ENCODE measurements around the gene UBR1.
"Not testable (repeated sequence)": the region's sequence is repeated elsewhere in the genome, so short reads cannot be mapped to it uniquely, and the experiment has no call there.

The UBR1 gene

GRCh38 chr15:43132830-43133429 lies 27.1 kb upstream of the UBR1 start:
- TF ChIP-seq POLR2AphosphoS5 (IDR thresholded peaks at IDR 0.05; ENCODE audit: low read depth, low read length) = no peak
- no peak for TF ChIP-seq POLR2A (IDR thresholded peaks at IDR 0.05; ENCODE audit: low read depth, low read length)
- TF ChIP-seq TAF1 (IDR thresholded peaks at IDR 0.05; ENCODE audit: borderline replicate concordance, low read depth, low read length) = no peak
- DNase-seq (ENCODE audit: insufficient read length) (no peak), FAIRE-seq (no peak)

- TF ChIP-seq TAF1 (IDR thresholded peaks at IDR 0.05; ENCODE audit: borderline replicate concordance, low read depth, low read length) (no peak), POLR2A (IDR thresholded peaks at IDR 0.05; ENCODE audit: low read depth, low read length) (no peak), POLR2AphosphoS5 (IDR thresholded peaks at IDR 0.05; ENCODE audit: low read depth, low read length) (no peak)
- FAIRE-seq (no peak), DNase-seq (ENCODE audit: insufficient read length) (no peak)
Observed at GRCh38 chr15:43128980-43129335, 23.1 kb upstream of the UBR1 start.

GRCh38 chr15:43128174-43128979 lies 22.5 kb upstream of the UBR1 start:
- FAIRE-seq = not testable (repeated sequence)

GRCh38 chr15:43127752-43128151 lies 21.9 kb upstream of the UBR1 start:
- no peak for TF ChIP-seq POLR2AphosphoS5 (IDR thresholded peaks at IDR 0.05; ENCODE audit: low read depth, low read length)
- no peak for FAIRE-seq
- no peak for DNase-seq (ENCODE audit: insufficient read length)

More at GRCh38 chr15:43128174-43128979, 22.5 kb upstream of the UBR1 start:
- not testable (repeated sequence) for DNase-seq (ENCODE audit: insufficient read length)

- FAIRE-seq = no peak
- TF ChIP-seq TAF1 (IDR thresholded peaks at IDR 0.05; ENCODE audit: borderline replicate concordance, low read depth, low read length) = no peak
- TF ChIP-seq POLR2A (IDR thresholded peaks at IDR 0.05; ENCODE audit: low read depth, low read length) = no peak
- no peak for TF ChIP-seq POLR2AphosphoS5 (IDR thresholded peaks at IDR 0.05; ENCODE audit: low read depth, low read length)
- DNase-seq (ENCODE audit: insufficient read length) = no peak
Observed at GRCh38 chr15:43126356-43126755, 20.5 kb upstream of the UBR1 start.

GRCh38 chr15:43125100-43125661 lies 19.3 kb upstream of the UBR1 start:
- TF ChIP-seq POLR2A (IDR thresholded peaks at IDR 0.05; ENCODE audit: low read depth, low read length) (no peak), TAF1 (IDR thresholded peaks at IDR 0.05; ENCODE audit: borderline replicate concordance, low read depth, low read length) (no peak), POLR2AphosphoS5 (IDR thresholded peaks at IDR 0.05; ENCODE audit: low read depth, low read length) (no peak)
- DNase-seq (ENCODE audit: insufficient read length) = no peak
- no peak for FAIRE-seq

GRCh38 chr15:43121863-43122262 lies 16.0 kb upstream of the UBR1 start:
- no peak for DNase-seq (ENCODE audit: insufficient read length)
- no peak for TF ChIP-seq POLR2A (IDR thresholded peaks at IDR 0.05; ENCODE audit: low read depth, low read length)
- TF ChIP-seq TAF1 (IDR thresholded peaks at IDR 0.05; ENCODE audit: borderline replicate concordance, low read depth, low read length) = no peak
- TF ChIP-seq POLR2AphosphoS5 (IDR thresholded peaks at IDR 0.05; ENCODE audit: low read depth, low read length) = no peak
- no peak for FAIRE-seq

- no peak for TF ChIP-seq TAF1 (IDR thresholded peaks at IDR 0.05; ENCODE audit: borderline replicate concordance, low read depth, low read length)
- TF ChIP-seq POLR2AphosphoS5 (IDR thresholded peaks at IDR 0.05; ENCODE audit: low read depth, low read length) = no peak
- no peak for TF ChIP-seq POLR2A (IDR thresholded peaks at IDR 0.05; ENCODE audit: low read depth, low read length)
- DNase-seq (ENCODE audit: insufficient read length) (no peak), FAIRE-seq (peak; percentile 53)
Observed at GRCh38 chr15:43118829-43119228, 13.0 kb upstream of the UBR1 start.

GRCh38 chr15:43118286-43118685 lies 12.4 kb upstream of the UBR1 start:
- no peak for FAIRE-seq
- no peak for DNase-seq (ENCODE audit: insufficient read length)
- TF ChIP-seq POLR2AphosphoS5 (IDR thresholded peaks at IDR 0.05; ENCODE audit: low read depth, low read length) (no peak), POLR2A (IDR thresholded peaks at IDR 0.05; ENCODE audit: low read depth, low read length) (no peak), TAF1 (IDR thresholded peaks at IDR 0.05; ENCODE audit: borderline replicate concordance, low read depth, low read length) (no peak)

- DNase-seq (ENCODE audit: insufficient read length) = no peak
- no peak for FAIRE-seq
- TF ChIP-seq POLR2A (IDR thresholded peaks at IDR 0.05; ENCODE audit: low read depth, low read length) (no peak), TAF1 (IDR thresholded peaks at IDR 0.05; ENCODE audit: borderline replicate concordance, low read depth, low read length) (no peak), POLR2AphosphoS5 (IDR thresholded peaks at IDR 0.05; ENCODE audit: low read depth, low read length) (no peak)
Observed at GRCh38 chr15:43111354-43111753, 5.5 kb upstream of the UBR1 start.

GRCh38 chr15:43107751-43108150 lies 1.9 kb upstream of the UBR1 start:
- FAIRE-seq = no peak
- no peak for DNase-seq (ENCODE audit: insufficient read length)
- TF ChIP-seq POLR2A (IDR thresholded peaks at IDR 0.05; ENCODE audit: low read depth, low read length) = no peak
- no peak for TF ChIP-seq POLR2AphosphoS5 (IDR thresholded peaks at IDR 0.05; ENCODE audit: low read depth, low read length)
- TF ChIP-seq TAF1 (IDR thresholded peaks at IDR 0.05; ENCODE audit: borderline replicate concordance, low read depth, low read length) = no peak

- TF ChIP-seq TAF1 (IDR thresholded peaks at IDR 0.05; ENCODE audit: borderline replicate concordance, low read depth, low read length) (no peak), POLR2A (IDR thresholded peaks at IDR 0.05; ENCODE audit: low read depth, low read length) (no peak), POLR2AphosphoS5 (IDR thresholded peaks at IDR 0.05; ENCODE audit: low read depth, low read length) (no peak)
- no peak for FAIRE-seq
- DNase-seq (ENCODE audit: insufficient read length) = no peak
Observed at GRCh38 chr15:43106486-43106829, 620 bp upstream of the UBR1 start.

All from GM12892 (cell line).